ENCODE measurements around the gene MAPK6.

DNA sequence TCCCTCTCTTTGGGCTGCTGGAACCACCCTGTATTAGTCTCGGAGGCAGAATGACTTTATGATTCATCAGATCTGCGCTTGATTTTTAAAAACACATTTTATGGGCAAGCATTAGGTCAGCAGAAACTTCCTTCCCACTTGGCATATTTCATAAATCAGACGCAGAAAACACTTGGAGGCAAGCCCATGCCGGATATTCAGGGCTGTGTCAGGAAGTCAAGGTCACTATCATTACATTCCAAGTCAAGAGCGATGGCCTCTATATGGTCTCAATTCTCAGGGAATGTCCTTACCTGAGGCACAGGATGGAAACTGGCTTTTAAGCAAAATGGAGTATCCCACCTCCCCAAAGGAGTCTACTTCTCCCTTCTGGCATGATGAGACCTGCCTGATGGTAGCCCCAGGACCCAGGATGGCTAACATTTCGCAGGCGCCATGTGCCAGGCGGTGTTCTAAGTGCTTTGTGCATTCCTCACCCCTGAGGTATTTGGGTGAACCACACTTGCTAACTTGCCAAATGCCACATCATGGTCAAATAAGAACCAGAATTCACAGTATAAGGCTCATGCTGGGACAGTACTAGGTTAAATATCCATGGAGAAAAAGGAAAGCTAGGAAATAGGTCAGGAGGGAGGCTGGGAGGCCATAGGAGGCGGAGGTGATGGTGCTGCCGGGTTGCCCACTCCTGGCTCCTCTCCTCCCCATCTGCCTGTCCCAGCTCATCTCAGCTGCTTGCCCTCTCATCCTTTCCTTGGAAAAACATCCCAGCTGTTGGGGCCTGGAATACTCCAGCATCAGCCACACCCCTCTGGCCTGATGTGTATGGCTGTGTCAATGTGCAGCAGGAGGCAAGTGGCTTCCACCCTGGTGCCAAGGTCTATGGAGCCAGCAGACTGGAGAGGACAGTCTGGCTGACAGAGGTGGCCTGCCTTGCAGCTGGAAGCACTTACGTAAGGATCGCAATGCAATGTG lies 74.8 kb downstream of the MAPK6 start:
- TF ChIP-seq POLR2A (IDR thresholded peaks at IDR 0.05) (no peak), POLR2AphosphoS5 (IDR thresholded peaks at IDR 0.05) (no peak)
- TF ChIP-seq, protein P1, sequence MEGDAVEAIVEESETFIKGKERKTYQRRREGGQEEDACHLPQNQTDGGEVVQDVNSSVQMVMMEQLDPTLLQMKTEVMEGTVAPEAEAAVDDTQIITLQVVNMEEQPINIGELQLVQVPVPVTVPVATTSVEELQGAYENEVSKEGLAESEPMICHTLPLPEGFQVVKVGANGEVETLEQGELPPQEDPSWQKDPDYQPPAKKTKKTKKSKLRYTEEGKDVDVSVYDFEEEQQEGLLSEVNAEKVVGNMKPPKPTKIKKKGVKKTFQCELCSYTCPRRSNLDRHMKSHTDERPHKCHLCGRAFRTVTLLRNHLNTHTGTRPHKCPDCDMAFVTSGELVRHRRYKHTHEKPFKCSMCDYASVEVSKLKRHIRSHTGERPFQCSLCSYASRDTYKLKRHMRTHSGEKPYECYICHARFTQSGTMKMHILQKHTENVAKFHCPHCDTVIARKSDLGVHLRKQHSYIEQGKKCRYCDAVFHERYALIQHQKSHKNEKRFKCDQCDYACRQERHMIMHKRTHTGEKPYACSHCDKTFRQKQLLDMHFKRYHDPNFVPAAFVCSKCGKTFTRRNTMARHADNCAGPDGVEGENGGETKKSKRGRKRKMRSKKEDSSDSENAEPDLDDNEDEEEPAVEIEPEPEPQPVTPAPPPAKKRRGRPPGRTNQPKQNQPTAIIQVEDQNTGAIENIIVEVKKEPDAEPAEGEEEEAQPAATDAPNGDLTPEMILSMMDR (IDR thresholded peaks at IDR 0.05): no peak

All from breast epithelium (tissue), 3 donors.